K562 (cell line): ENCODE results near the gene CUX1.

ENCODE experiments used
- CTCF ChIP-seq, 3 experiments: IDR thresholded peaks in 2 of 3; conservative IDR thresholded peaks in 1 of 3; 2 replicates each; pipeline ENCODE4 v1.5.1; 2011 to 2012; ENCODE audit warnings: low read length in 3 of 3, mild to moderate bottlenecking in 3 of 3, control low read depth in 2 of 3, improper control_type of control experiment in 1 of 3, inconsistent platforms in 1 of 3, low read depth in 1 of 3, mixed read lengths in 1 of 3, moderate library complexity in 1 of 3; ENCODE audit not compliant: insufficient read depth in 2 of 3
- E2F5 ChIP-seq: sonication (generic); formaldehyde crosslinking; IDR thresholded peaks from 2 replicates; pipeline ENCODE4 v1.8.0; 2022; ENCODE audit warnings: mild to moderate bottlenecking, missing genetic modification reagents
- EP300 ChIP-seq: IDR thresholded peaks from 2 replicates; pipeline ENCODE4 v1.6.1; 2012; ENCODE audit warnings: low read length, improper control_type of control experiment
- ETV6 ChIP-seq, 3 experiments: fragments of 150-350 bp in 1 of 3; sonication (generic) in 1 of 3; formaldehyde crosslinking in 1 of 3; IDR thresholded peaks; 2 replicates each; pipeline versions ENCODE4 v1.6.1 to v1.8.0; 2014 to 2022; ENCODE audit warnings: borderline replicate concordance in 2 of 3, low read depth in 2 of 3, antibody characterized with exemption in 1 of 3, low read length in 1 of 3, mild to moderate bottlenecking in 1 of 3, missing genetic modification reagents in 1 of 3
- GTF2A2 ChIP-seq: IDR thresholded peaks from 2 replicates; pipeline ENCODE4 v1.6.1; 2016; ENCODE audit warnings: mild to moderate bottlenecking, missing genetic modification characterization, missing compliant biosample characterization
- RAD21 ChIP-seq, 2 experiments: fragments of 250-450 bp in 1 of 2; fragments of 450-650 bp in 1 of 2; sonication (Bioruptor Pico) in 1 of 2; formaldehyde crosslinking in 1 of 2; IDR thresholded peaks in 1 of 2; conservative IDR thresholded peaks in 1 of 2; 2 replicates each; pipeline versions ENCODE4 v1.4.0 to v1.8.0; 2020 to 2022; ENCODE audit warnings: mild to moderate bottlenecking in 2 of 2, moderate library complexity in 1 of 2
- ZNF609 ChIP-seq: sonication (generic); formaldehyde crosslinking; IDR thresholded peaks from 2 replicates; pipeline ENCODE4 v1.8.1; 2023; ENCODE audit warnings: missing genetic modification reagents, mild to moderate bottlenecking, borderline replicate concordance

GRCh38 chr7:101936223-101936610 is 118.8 kb downstream of the CUX1 start:
- TF ChIP-seq RAD21 (CRISPR knock-in tag; conservative IDR thresholded peaks at IDR 0.05 in 1 of 2, IDR thresholded peaks at IDR 0.05 in 1 of 2) (no peak), ETV6 (IDR thresholded peaks at IDR 0.05; ENCODE audit: borderline replicate concordance in 1 of 2, low read depth in 2 of 2, low read length in 1 of 2) (no peak), ETV6 (CRISPR knock-in tag; IDR thresholded peaks at IDR 0.05; ENCODE audit: borderline replicate concordance) (no peak), CTCF (IDR thresholded peaks at IDR 0.05 in 2 of 3, conservative IDR thresholded peaks at IDR 0.05 in 1 of 3; ENCODE audit: insufficient read depth in 2 of 3, low read depth in 1 of 3, low read length in 3 of 3) (no peak), GTF2A2 (tag) (no peak), EP300 (no peak), E2F5 (CRISPR knock-in tag) (no peak), ZNF609 (CRISPR knock-in tag) (no peak)
